WTC11 (cell line): ENCODE measurements around the gene TSR2. TPM values are rescaled to one million over a fixed set of nuclear protein-coding genes. Genes with fewer than 3 reads are reported as not detected.
A peak's percentile ranks its signal among the peaks of the same experiment; 100 is the strongest.

Experiments used
- ATAC-seq: fragments of 200-7000 bp; cut with Tn5 transposase; 2 replicates; pipeline ENCODE4 v1.10.0; 2021; ENCODE audit warnings: mild to moderate bottlenecking, moderate library complexity
- CTCF ChIA-PET: fragments of 300-600 bp; sonication (Branson Sonifier 250); formaldehyde crosslinking; loops from one replicate; lab custom pipeline; 2021; ENCODE audit warnings: antibody characterized with exemption; lab: Charles Lee
- POLR2A ChIA-PET: fragments of 350-600 bp; sonication (Branson Sonifier 250); formaldehyde crosslinking; loops from one replicate; lab custom pipeline; 2021; ENCODE audit warnings: antibody characterized with exemption; lab: Charles Lee
- DNase-seq: peaks from one replicate; pipeline ENCODE4 v3.0.0; 2021; ENCODE audit warnings: low spot score
- H3K27ac Mint-ChIP-seq: 2 replicates; pipeline ENCODE4 v1.8.0; 2021; ENCODE audit warnings: mixed read lengths
- H3K27me3 Mint-ChIP-seq: 2 replicates; pipeline ENCODE4 v1.8.0; 2021; ENCODE audit warnings: low read depth, mild to moderate bottlenecking, moderate library complexity, mixed read lengths
- H3K36me3 Mint-ChIP-seq: 2 replicates; pipeline ENCODE4 v1.8.0; 2021; ENCODE audit warnings: mixed read lengths
- H3K4me1 Mint-ChIP-seq: 2 replicates; pipeline ENCODE4 v1.8.0; 2022; ENCODE audit warnings: mixed read lengths
- H3K4me3 Mint-ChIP-seq: 2 replicates; pipeline ENCODE4 v1.8.0; 2021; ENCODE audit warnings: mild to moderate bottlenecking, moderate library complexity, mixed read lengths
- H3K9me3 Mint-ChIP-seq: 2 replicates; pipeline ENCODE4 v1.8.0; 2021; ENCODE audit warnings: mixed read lengths
- CTCF ChIP-seq: fragments of 200-600 bp; IDR thresholded peaks from 2 replicates; pipeline ENCODE4 v1.8.0; 2022; ENCODE audit warnings: antibody characterized with exemption
- ESRRA ChIP-seq: sonication (generic); formaldehyde crosslinking; IDR thresholded peaks from 2 replicates; pipeline ENCODE4 v1.8.1; 2022; ENCODE audit warnings: mild to moderate bottlenecking, missing genetic modification reagents, borderline replicate concordance
- FOXP1 ChIP-seq: sonication (generic); formaldehyde crosslinking; IDR thresholded peaks from 2 replicates; pipeline ENCODE4 v1.8.0; 2022; ENCODE audit warnings: missing genetic modification reagents, mild to moderate bottlenecking, moderate library complexity, borderline replicate concordance
- GABPB1 ChIP-seq: sonication (generic); formaldehyde crosslinking; IDR thresholded peaks from 2 replicates; pipeline ENCODE4 v1.8.1; 2023; ENCODE audit warnings: mild to moderate bottlenecking, missing genetic modification reagents
- GRHL2 ChIP-seq: fragments of 250-450 bp; sonication (Bioruptor Pico); IDR thresholded peaks from 2 replicates; pipeline ENCODE4 v1.8.0; 2022; ENCODE audit warnings: mild to moderate bottlenecking, moderate library complexity; ENCODE audit not compliant: insufficient replicate concordance, severe bottlenecking
- GTF2I ChIP-seq: fragments of 250-450 bp; sonication (Bioruptor Pico); conservative IDR thresholded peaks from 2 replicates; pipeline ENCODE4 v1.4.0; 2021; ENCODE audit warnings: mild to moderate bottlenecking
- JUN ChIP-seq: sonication (generic); formaldehyde crosslinking; IDR thresholded peaks from 2 replicates; pipeline ENCODE4 v1.8.0; 2023; ENCODE audit warnings: mild to moderate bottlenecking, missing genetic modification reagents
- KAT7 ChIP-seq: sonication (generic); formaldehyde crosslinking; IDR thresholded peaks from 2 replicates; pipeline ENCODE4 v1.8.1; 2023; ENCODE audit warnings: missing genetic modification reagents, mild to moderate bottlenecking, borderline replicate concordance
- PRRX2 ChIP-seq: fragments of 250-450 bp; sonication (Bioruptor Pico); IDR thresholded peaks from 2 replicates; pipeline ENCODE4 v1.8.0; 2021; ENCODE audit warnings: mild to moderate bottlenecking
- SOX15 ChIP-seq: fragments of 250-450 bp; sonication (Bioruptor Pico); IDR thresholded peaks from 2 replicates; pipeline ENCODE4 v1.9.0; 2021; ENCODE audit warnings: mild to moderate bottlenecking
- TP53 ChIP-seq: sonication (generic); formaldehyde crosslinking; IDR thresholded peaks from 2 replicates; pipeline ENCODE4 v1.8.1; 2023; ENCODE audit warnings: mild to moderate bottlenecking, missing genetic modification reagents
- ZNF219 ChIP-seq: sonication (generic); formaldehyde crosslinking; IDR thresholded peaks from 2 replicates; pipeline ENCODE4 v1.8.0; 2023; ENCODE audit warnings: missing genetic modification reagents, mild to moderate bottlenecking, borderline replicate concordance
- ZNF396 ChIP-seq: fragments of 250-450 bp; sonication (Bioruptor Pico); IDR thresholded peaks from 2 replicates; pipeline ENCODE4 v1.8.0; 2021; ENCODE audit warnings: mild to moderate bottlenecking, moderate library complexity, borderline replicate concordance
- ZNF423 ChIP-seq: fragments of 250-450 bp; sonication (Bioruptor Pico); IDR thresholded peaks from 2 replicates; pipeline ENCODE4 v2.1.2; 2022; ENCODE audit warnings: mild to moderate bottlenecking, moderate library complexity
- ZNF532 ChIP-seq: fragments of 250-450 bp; sonication (Bioruptor Pico); IDR thresholded peaks from 2 replicates; pipeline ENCODE4 v1.9.0; 2021; ENCODE audit warnings: mild to moderate bottlenecking, borderline replicate concordance
- total RNA-seq: library from RNA; stranded (reverse); gene quantifications from 3 replicates; pipeline ENCODE4 v1.2.3, GENCODE V29; 2021
- TF ChIP-seq, protein P1 (sequence below): sonication (generic); formaldehyde crosslinking; IDR thresholded peaks from 2 replicates; pipeline ENCODE4 v1.8.1; 2023; ENCODE audit warnings: mild to moderate bottlenecking, missing genetic modification reagents
- TF ChIP-seq, protein P2 (sequence below): fragments of 250-450 bp; sonication (Bioruptor Pico); IDR thresholded peaks from 2 replicates; pipeline ENCODE4 v1.9.0; 2021; ENCODE audit warnings: moderate library complexity, mild to moderate bottlenecking, inconsistent platforms, borderline replicate concordance
- TF ChIP-seq, protein P3 (sequence below): sonication (generic); formaldehyde crosslinking; IDR thresholded peaks from 2 replicates; pipeline ENCODE4 v1.8.1; 2022; ENCODE audit warnings: mild to moderate bottlenecking, missing genetic modification reagents, moderate library complexity, borderline replicate concordance
- TF ChIP-seq, protein P4 (sequence below): sonication (generic); formaldehyde crosslinking; IDR thresholded peaks from 2 replicates; pipeline ENCODE4 v1.8.0; 2023; ENCODE audit warnings: missing genetic modification reagents
- TF ChIP-seq, protein P5 (sequence below): fragments of 250-450 bp; sonication (Bioruptor Pico); IDR thresholded peaks from 2 replicates; pipeline ENCODE4 v2.1.2; 2022; ENCODE audit warnings: mild to moderate bottlenecking, moderate library complexity

TSR2 gene
- total RNA-seq, 1 experiment from 2014 or later: 45.5 TPM

DNA sequence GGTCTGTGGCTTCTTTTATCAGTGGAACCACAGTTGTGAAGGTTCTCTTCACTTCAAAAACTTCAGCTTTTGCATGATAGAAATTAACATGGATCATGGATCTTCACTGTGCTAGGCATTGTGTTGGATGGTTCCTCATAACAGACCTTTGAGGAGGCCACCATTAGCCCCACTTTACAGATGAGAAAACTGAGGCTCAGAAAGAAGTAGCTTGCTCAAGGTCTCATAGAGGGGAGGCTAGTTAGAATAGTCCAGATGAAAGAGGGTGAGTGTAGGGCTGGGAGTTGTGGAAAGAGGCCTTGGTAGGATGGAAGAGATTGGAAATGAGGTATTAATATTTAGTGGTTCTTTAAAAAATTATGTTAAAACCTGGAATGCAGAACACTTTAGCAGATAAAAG lies 2.6 kb downstream of the TSR2 start:
- ATAC-seq (no peak), DNase-seq (no peak)
- Mint-ChIP-seq H3K4me3 (no peak overlapping the region), H3K4me1 (peaks cover 22% of the 10 kb centered on the region), H3K27me3 (no peaks in the 10 kb centered on the region; the same call in 1 of the 2 replicates), H3K27ac (no peak overlapping the region), H3K9me3 (no peaks in the 10 kb centered on the region), H3K36me3 (peaks cover 25% of the 10 kb centered on the region)
- TF ChIP-seq, protein P1, sequence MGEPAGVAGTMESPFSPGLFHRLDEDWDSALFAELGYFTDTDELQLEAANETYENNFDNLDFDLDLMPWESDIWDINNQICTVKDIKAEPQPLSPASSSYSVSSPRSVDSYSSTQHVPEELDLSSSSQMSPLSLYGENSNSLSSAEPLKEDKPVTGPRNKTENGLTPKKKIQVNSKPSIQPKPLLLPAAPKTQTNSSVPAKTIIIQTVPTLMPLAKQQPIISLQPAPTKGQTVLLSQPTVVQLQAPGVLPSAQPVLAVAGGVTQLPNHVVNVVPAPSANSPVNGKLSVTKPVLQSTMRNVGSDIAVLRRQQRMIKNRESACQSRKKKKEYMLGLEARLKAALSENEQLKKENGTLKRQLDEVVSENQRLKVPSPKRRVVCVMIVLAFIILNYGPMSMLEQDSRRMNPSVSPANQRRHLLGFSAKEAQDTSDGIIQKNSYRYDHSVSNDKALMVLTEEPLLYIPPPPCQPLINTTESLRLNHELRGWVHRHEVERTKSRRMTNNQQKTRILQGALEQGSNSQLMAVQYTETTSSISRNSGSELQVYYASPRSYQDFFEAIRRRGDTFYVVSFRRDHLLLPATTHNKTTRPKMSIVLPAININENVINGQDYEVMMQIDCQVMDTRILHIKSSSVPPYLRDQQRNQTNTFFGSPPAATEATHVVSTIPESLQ (CRISPR knock-in tag): no peak
- TF ChIP-seq, protein P2, sequence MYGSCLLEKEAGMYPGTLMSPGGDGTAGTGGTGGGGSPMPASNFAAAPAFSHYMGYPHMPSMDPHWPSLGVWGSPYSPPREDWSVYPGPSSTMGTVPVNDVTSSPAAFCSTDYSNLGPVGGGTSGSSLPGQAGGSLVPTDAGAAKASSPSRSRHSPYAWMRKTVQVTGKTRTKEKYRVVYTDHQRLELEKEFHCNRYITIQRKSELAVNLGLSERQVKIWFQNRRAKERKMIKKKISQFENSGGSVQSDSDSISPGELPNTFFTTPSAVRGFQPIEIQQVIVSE: no peak
- no peak for TF ChIP-seq ZNF423 (CRISPR knock-in tag)
- no peak for TF ChIP-seq KAT7
- no peak for TF ChIP-seq ZNF219 (CRISPR knock-in tag)
- no peak for TF ChIP-seq ZNF532
- TF ChIP-seq ESRRA (CRISPR knock-in tag): no peak
- TF ChIP-seq FOXP1 (CRISPR knock-in tag): no peak
- no peak for TF ChIP-seq ZNF396 (CRISPR knock-in tag)
- no peak for TF ChIP-seq GABPB1 (CRISPR knock-in tag)
- ChIA-PET CTCF (no interaction called here), POLR2A (no interaction called here)

GRCh38 chrX:54444752-54445151 lies 4.5 kb downstream of the TSR2 start:
- ChIA-PET POLR2A (no interaction called here), CTCF (interaction anchor here (0.6 kb wide), 1 partner anchor 13 kb away, joined by 3 read pairs; no protein-coding TSS in a partner anchor)
- ATAC-seq (no peak), DNase-seq (no peak)
- Mint-ChIP-seq H3K27me3 (no peaks in the 10 kb centered on the region), H3K4me1 (peaks cover 22% of the 10 kb centered on the region), H3K4me3 (no peak overlapping the region), H3K9me3 (no peaks in the 10 kb centered on the region), H3K27ac (peak overlapping the region; percentile 88), H3K36me3 (peaks cover 29% of the 10 kb centered on the region)
- no peak for TF ChIP-seq SOX15 (CRISPR knock-in tag)
- TF ChIP-seq, protein P3, sequence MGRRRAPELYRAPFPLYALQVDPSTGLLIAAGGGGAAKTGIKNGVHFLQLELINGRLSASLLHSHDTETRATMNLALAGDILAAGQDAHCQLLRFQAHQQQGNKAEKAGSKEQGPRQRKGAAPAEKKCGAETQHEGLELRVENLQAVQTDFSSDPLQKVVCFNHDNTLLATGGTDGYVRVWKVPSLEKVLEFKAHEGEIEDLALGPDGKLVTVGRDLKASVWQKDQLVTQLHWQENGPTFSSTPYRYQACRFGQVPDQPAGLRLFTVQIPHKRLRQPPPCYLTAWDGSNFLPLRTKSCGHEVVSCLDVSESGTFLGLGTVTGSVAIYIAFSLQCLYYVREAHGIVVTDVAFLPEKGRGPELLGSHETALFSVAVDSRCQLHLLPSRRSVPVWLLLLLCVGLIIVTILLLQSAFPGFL: no peak
- TF ChIP-seq PRRX2 (CRISPR knock-in tag): no peak
- TF ChIP-seq JUN (CRISPR knock-in tag): no peak
- no peak for TF ChIP-seq CTCF
- TF ChIP-seq, protein P4, sequence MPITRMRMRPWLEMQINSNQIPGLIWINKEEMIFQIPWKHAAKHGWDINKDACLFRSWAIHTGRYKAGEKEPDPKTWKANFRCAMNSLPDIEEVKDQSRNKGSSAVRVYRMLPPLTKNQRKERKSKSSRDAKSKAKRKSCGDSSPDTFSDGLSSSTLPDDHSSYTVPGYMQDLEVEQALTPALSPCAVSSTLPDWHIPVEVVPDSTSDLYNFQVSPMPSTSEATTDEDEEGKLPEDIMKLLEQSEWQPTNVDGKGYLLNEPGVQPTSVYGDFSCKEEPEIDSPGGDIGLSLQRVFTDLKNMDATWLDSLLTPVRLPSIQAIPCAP (CRISPR knock-in tag): no peak
- TF ChIP-seq, protein P5, sequence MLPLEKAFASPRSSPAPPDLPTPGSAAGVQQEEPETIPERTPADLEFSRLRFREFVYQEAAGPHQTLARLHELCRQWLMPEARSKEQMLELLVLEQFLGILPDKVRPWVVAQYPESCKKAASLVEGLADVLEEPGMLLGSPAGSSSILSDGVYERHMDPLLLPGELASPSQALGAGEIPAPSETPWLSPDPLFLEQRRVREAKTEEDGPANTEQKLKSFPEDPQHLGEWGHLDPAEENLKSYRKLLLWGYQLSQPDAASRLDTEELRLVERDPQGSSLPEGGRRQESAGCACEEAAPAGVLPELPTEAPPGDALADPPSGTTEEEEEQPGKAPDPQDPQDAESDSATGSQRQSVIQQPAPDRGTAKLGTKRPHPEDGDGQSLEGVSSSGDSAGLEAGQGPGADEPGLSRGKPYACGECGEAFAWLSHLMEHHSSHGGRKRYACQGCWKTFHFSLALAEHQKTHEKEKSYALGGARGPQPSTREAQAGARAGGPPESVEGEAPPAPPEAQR (CRISPR knock-in tag): no peak
- TF ChIP-seq TP53 (CRISPR knock-in tag): no peak
- no peak for TF ChIP-seq ZNF396 (CRISPR knock-in tag)
- no peak for TF ChIP-seq GRHL2 (CRISPR knock-in tag)
- no peak for TF ChIP-seq GTF2I (CRISPR knock-in tag)
